MM.1S (cell line): Measurements from ENCODE around the gene PFN3.

Source experiments
- CTCF ChIP-seq: fragments of 300-600 bp; sonication (generic); IDR thresholded peaks from 2 replicates; pipeline ENCODE4 v1.5.1; 2016; ENCODE audit warnings: antibody characterized with exemption, low read length, mixed read lengths
- EZH2 ChIP-seq: fragments of 300-600 bp; sonication (generic); optimal IDR thresholded peaks from 2 replicates; pipeline ENCODE3; 2017; ENCODE audit warnings: low read depth, mild to moderate bottlenecking, antibody characterized with exemption, low read length, mixed read lengths

DNA sequence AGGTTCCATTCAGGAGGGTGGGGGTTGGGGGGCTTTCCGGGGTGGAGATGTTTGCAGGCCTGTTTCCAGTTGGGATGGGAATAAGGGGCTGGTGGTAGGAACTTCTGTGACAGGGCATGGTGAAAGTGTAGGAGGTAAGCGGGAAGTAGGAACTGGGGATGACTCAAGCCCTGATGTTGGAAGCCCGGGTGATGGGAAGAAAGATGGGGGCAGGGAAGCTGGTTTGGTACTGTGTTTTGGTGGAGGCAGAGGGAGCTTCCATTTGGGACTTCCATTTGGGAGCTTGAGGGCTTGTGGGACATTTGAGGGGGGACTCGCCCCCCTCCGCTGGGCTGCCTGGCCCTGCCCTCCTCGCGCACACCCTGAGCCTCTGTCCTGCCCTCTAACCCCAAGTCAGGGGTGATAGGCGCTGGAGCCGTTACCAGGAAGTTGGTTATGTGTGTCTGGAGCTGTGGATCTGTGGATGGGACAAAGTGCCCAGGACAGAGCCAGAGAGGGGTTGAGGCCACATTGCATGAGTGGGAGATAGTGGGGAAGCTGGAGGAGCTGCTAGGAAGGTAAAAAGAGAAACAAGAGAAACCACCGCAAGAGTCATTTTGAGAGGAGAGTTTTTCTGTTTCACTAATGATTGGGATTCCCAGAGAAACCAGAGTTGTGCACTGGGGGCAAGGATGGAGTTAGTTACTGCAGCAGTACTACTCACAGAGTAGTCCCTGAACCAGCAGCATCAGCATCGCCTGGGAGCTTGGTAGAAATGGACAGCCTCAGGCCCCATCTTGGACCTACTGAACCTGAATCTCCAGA, 36.1 kb downstream of the PFN3 start:
- TF ChIP-seq CTCF (no peak), EZH2 (no peak)
